GM21447 (cell line): ENCODE data around the gene SPATA2L.

Source experiments
- ATAC-seq: cut with Tn5 transposase; IDR thresholded peaks from one replicate; pipeline ENCODE4 v1.9.1; 2021; ENCODE audit not compliant: unreplicated experiment

The SPATA2L gene

GRCh38 chr16:89658221-89658879, 43.2 kb downstream of the SPATA2L start:
- no peak for ATAC-seq

- ATAC-seq: peak; percentile 83
Observed at GRCh38 chr16:89657442-89658220, 43.9 kb downstream of the SPATA2L start, which contains the start of the genes CHMP1A and SPATA33. CHMP1A (minus strand) TSS chr16:89657708; CDS start chr16:89657588, 120 bp downstream. SPATA33 (plus strand) TSS chr16:89657836; CDS start chr16:89657912, 76 bp downstream.

GRCh38 chr16:89656435-89657121, 44.9 kb downstream of the SPATA2L start:
- no peak for ATAC-seq

- no peak for ATAC-seq
Observed at GRCh38 chr16:89655062-89655643, 46.4 kb downstream of the SPATA2L start.

- ATAC-seq: no peak
Observed at GRCh38 chr16:89653656-89654295, 47.7 kb downstream of the SPATA2L start.

GRCh38 chr16:89651584-89651983, 49.9 kb downstream of the SPATA2L start:
- no peak for ATAC-seq

GRCh38 chr16:89646906-89647305, 54.6 kb downstream of the SPATA2L start:
- no peak for ATAC-seq
